ENCODE data around the gene SMAD2. TPM values are rescaled to one million over a fixed set of nuclear protein-coding genes. Genes with fewer than 3 reads are reported as not detected.
A peak's percentile ranks its signal among the peaks of the same experiment; 100 is the strongest.

SMAD2 gene
- total RNA-seq (132 TPM), polyA plus RNA-seq (37.0 TPM)
- long read RNA-seq, donor 1, full-length matches to known transcripts: 3 of 3 reads
- long read RNA-seq, donor 1, partial matches to known transcripts: 0 of 3 reads
- long read RNA-seq, donor 1, other reads (novel, unspliced or antisense): 0 of 3 reads
- long read RNA-seq, donor 2, full-length matches to known transcripts: 23 of 46 reads
- long read RNA-seq, donor 2, partial matches to known transcripts: 12 of 46 reads
- long read RNA-seq, donor 2, other reads (novel, unspliced or antisense): 11 of 46 reads
- long read RNA-seq, donor 3, full-length matches to known transcripts: 12 of 28 reads
- long read RNA-seq, donor 3, partial matches to known transcripts: 11 of 28 reads
- long read RNA-seq, donor 3, other reads (novel, unspliced or antisense): 5 of 28 reads
- long read RNA-seq, donor 4, full-length matches to known transcripts: 7 of 7 reads
- long read RNA-seq, donor 4, partial matches to known transcripts: 0 of 7 reads
- long read RNA-seq, donor 4, other reads (novel, unspliced or antisense): 0 of 7 reads
- long read RNA-seq, donor 5, full-length matches to known transcripts: 19 of 40 reads
- long read RNA-seq, donor 5, partial matches to known transcripts: 14 of 40 reads
- long read RNA-seq, donor 5, other reads (novel, unspliced or antisense): 7 of 40 reads
- long read RNA-seq, donor 6, full-length matches to known transcripts: 9 of 15 reads
- long read RNA-seq, donor 6, partial matches to known transcripts: 0 of 15 reads
- long read RNA-seq, donor 6, other reads (novel, unspliced or antisense): 6 of 15 reads
- long read RNA-seq, donor 7, full-length matches to known transcripts: 10 of 16 reads
- long read RNA-seq, donor 7, partial matches to known transcripts: 6 of 16 reads
- long read RNA-seq, donor 7, other reads (novel, unspliced or antisense): 0 of 16 reads
- long read RNA-seq, donor 8, full-length matches to known transcripts: 4 of 4 reads
- long read RNA-seq, donor 8, partial matches to known transcripts: 0 of 4 reads
- long read RNA-seq, donor 8, other reads (novel, unspliced or antisense): 0 of 4 reads
- long read RNA-seq, donor 9, full-length matches to known transcripts: 8 of 8 reads
- long read RNA-seq, donor 9, partial matches to known transcripts: 0 of 8 reads
- long read RNA-seq, donor 9, other reads (novel, unspliced or antisense): 0 of 8 reads
- long read RNA-seq, donor 10, full-length matches to known transcripts: 8 of 8 reads
- long read RNA-seq, donor 10, partial matches to known transcripts: 0 of 8 reads
- long read RNA-seq, donor 10, other reads (novel, unspliced or antisense): 0 of 8 reads

- H3K9me3 ChIP-seq (ENCODE audit: control insufficient read depth in 2 of 2, insufficient read depth in 1 of 2, low read length in 1 of 2): no peaks in the 10 kb centered on the region
- peak within 1 kb of the TSS; percentile 66 to 97 for H3K4me3 ChIP-seq (ENCODE audit: low read length in 2 of 2)
- peaks cover 25 to 32% of the 10 kb centered on the region in 2 donors for H3K4me1 ChIP-seq (ENCODE audit: control insufficient read depth in 2 of 2, insufficient read depth in 2 of 2, low read length in 2 of 2)
- DNase-seq (ENCODE audit: low read depth in 6 of 9, low spot score in 9 of 9): peak in 7 of 9 donors; percentile 63 to 90 (median 71)
- H3K27me3 ChIP-seq (ENCODE audit: control insufficient read depth in 2 of 2, insufficient read depth in 1 of 2, low read length in 1 of 2): no peaks in the 10 kb centered on the region
- under 1% methylated on average over 93 of the region's 93 CpGs for WGBS
- peak within 1 kb of the TSS; percentile 96 to 100 for H3K27ac ChIP-seq (ENCODE audit: low read depth in 1 of 2, low read length in 1 of 2)
- no peaks in the 10 kb centered on the region for H3K36me3 ChIP-seq (ENCODE audit: control insufficient read depth in 2 of 2, insufficient read depth in 2 of 2, low read length in 1 of 2)
These were observed at the start of gene SMAD2 for GRCh38 chr18:47930199-47930930. Gene SMAD2 (minus strand): TSS chr18:47930659. CDS start chr18:47896756, 33,903 bp downstream.

DNA sequence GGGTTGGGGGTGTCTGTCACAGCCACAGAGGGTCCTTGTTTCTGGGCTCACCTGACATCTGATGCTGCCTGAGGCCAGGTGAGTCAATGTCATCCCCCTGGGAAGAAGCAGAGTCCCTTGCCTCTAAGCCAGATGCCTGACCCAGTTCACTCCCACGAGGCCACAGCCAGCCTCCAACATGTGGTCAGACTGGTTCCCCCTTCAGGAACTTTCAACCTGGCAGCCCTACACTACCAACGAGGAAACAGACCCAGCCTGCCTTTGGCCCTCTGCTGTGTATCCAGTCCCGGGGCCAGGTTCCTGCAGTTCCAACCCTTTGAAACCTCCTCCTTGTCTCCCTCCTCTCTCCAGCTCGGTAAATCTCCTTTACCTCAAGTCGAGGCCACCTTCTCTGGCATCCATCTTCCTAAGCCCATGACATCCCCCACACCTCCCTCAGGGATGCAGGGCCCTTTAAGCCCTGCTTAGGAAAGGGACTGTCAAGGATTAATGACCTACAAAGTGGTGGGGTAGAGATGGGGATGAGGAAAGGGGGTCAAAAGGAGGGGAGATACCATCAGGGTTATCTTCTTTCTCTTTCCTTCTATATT, 49.2 kb upstream of the SMAD2 start:
- peaks cover 0 to 5% of the 10 kb centered on the region in 2 donors for H3K4me1 ChIP-seq (ENCODE audit: control insufficient read depth in 2 of 2, insufficient read depth in 2 of 2, low read length in 2 of 2)
- no peak overlapping the region for H3K4me3 ChIP-seq (ENCODE audit: low read length in 2 of 2)
- 80% methylated on average over 5 of the region's 5 CpGs for WGBS
- H3K27ac ChIP-seq (ENCODE audit: low read depth in 1 of 2, low read length in 1 of 2): no peak overlapping the region
- H3K27me3 ChIP-seq (ENCODE audit: control insufficient read depth in 2 of 2, insufficient read depth in 1 of 2, low read length in 1 of 2): no peaks in the 10 kb centered on the region
- no peak for DNase-seq (ENCODE audit: low read depth in 6 of 9, low spot score in 9 of 9)
- no peaks in the 10 kb centered on the region for H3K36me3 ChIP-seq (ENCODE audit: control insufficient read depth in 2 of 2, insufficient read depth in 2 of 2, low read length in 1 of 2)
- H3K9me3 ChIP-seq (ENCODE audit: control insufficient read depth in 2 of 2, insufficient read depth in 1 of 2, low read length in 1 of 2): no peaks in the 10 kb centered on the region

DNA sequence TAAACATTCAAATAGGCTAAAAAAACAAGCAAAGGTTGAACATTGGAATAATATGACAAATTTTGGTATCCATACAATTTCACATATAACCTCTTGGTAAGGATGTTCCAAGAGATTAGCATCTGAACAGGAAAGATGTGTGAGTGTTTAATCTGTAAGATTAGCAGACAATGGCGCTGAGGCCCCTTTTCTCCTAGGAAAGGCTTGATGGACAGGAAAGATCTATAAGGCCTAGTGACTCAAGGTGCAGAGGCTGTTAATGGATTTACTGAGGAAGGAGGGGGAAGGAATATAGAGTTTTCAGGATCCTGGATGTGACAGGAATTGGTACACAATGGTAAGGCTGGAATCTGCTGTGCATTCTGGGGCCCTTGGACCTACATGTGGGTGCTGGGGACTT, 48.1 kb upstream of the SMAD2 start:
- no peaks in the 10 kb centered on the region for H3K9me3 ChIP-seq (ENCODE audit: control insufficient read depth in 2 of 2, insufficient read depth in 1 of 2, low read length in 1 of 2)
- no peak overlapping the region for H3K4me3 ChIP-seq (ENCODE audit: low read length in 2 of 2)
- DNase-seq (ENCODE audit: low read depth in 6 of 9, low spot score in 9 of 9): no peak
- no peak overlapping the region for H3K27ac ChIP-seq (ENCODE audit: low read depth in 1 of 2, low read length in 1 of 2)
- 92% methylated on average over 1 of the region's 1 CpG for WGBS
- no peaks in the 10 kb centered on the region for H3K27me3 ChIP-seq (ENCODE audit: control insufficient read depth in 2 of 2, insufficient read depth in 1 of 2, low read length in 1 of 2)
- peaks cover 0 to 5% of the 10 kb centered on the region in 2 donors for H3K4me1 ChIP-seq (ENCODE audit: control insufficient read depth in 2 of 2, insufficient read depth in 2 of 2, low read length in 2 of 2)
- no peaks in the 10 kb centered on the region for H3K36me3 ChIP-seq (ENCODE audit: control insufficient read depth in 2 of 2, insufficient read depth in 2 of 2, low read length in 1 of 2)

DNA sequence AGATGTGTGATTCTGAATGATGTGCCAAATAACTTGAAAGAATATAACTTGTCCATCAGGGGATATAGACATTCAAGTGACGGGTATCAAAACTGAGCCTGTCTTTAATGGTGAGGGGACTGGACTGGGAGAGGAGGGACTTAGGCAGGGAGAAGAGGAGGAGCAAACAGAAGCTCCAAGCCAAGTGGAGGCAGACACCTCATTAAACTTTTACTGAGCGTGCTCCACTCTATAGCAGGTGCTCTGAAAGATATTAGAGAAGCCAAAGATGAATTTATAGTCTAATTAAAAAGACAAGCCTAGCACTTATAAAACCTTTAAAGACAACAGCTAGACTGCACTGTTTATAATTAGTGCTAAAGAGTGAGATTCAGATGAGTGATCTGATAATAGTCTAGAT, 47.7 kb upstream of the SMAD2 start:
- no peak overlapping the region for H3K27ac ChIP-seq (ENCODE audit: low read depth in 1 of 2, low read length in 1 of 2)
- H3K9me3 ChIP-seq (ENCODE audit: control insufficient read depth in 2 of 2, insufficient read depth in 1 of 2, low read length in 1 of 2): no peaks in the 10 kb centered on the region
- H3K4me3 ChIP-seq (ENCODE audit: low read length in 2 of 2): no peak overlapping the region
- H3K36me3 ChIP-seq (ENCODE audit: control insufficient read depth in 2 of 2, insufficient read depth in 2 of 2, low read length in 1 of 2): no peaks in the 10 kb centered on the region
- H3K27me3 ChIP-seq (ENCODE audit: control insufficient read depth in 2 of 2, insufficient read depth in 1 of 2, low read length in 1 of 2): no peaks in the 10 kb centered on the region
- WGBS: 96% methylated on average over 2 of the region's 2 CpGs
- DNase-seq (ENCODE audit: low read depth in 6 of 9, low spot score in 9 of 9): no peak
- H3K4me1 ChIP-seq (ENCODE audit: control insufficient read depth in 2 of 2, insufficient read depth in 2 of 2, low read length in 2 of 2): peaks cover 0 to 5% of the 10 kb centered on the region in 2 donors

DNA sequence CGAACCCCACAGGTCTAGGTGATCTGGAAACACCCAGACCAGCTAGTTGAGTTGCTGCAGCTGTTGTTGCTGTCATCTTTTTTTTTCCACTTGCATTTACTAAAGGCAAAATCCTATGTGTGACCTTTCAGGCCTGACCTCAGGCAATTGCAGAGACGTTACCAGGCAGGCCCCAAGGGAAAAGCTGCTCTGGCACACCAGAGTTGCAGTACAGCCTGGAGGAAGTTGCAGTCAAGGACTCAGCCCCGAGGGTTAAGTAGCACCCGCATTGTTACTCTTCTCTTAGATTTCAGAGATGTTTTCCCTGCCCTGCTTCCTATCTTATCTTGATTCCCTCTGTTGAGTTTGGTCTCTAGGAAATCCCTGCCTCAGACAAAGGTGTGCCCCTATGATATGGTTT, 45.2 kb upstream of the SMAD2 start:
- H3K27me3 ChIP-seq (ENCODE audit: control insufficient read depth in 2 of 2, insufficient read depth in 1 of 2, low read length in 1 of 2): no peaks in the 10 kb centered on the region
- DNase-seq (ENCODE audit: low read depth in 6 of 9, low spot score in 9 of 9): no peak
- no peaks in the 10 kb centered on the region for H3K36me3 ChIP-seq (ENCODE audit: control insufficient read depth in 2 of 2, insufficient read depth in 2 of 2, low read length in 1 of 2)
- no peaks in the 10 kb centered on the region for H3K9me3 ChIP-seq (ENCODE audit: control insufficient read depth in 2 of 2, insufficient read depth in 1 of 2, low read length in 1 of 2)
- H3K4me1 ChIP-seq (ENCODE audit: control insufficient read depth in 2 of 2, insufficient read depth in 2 of 2, low read length in 2 of 2): no peaks in the 10 kb centered on the region
- no peak overlapping the region for H3K4me3 ChIP-seq (ENCODE audit: low read length in 2 of 2)
- 96% methylated on average over 4 of the region's 4 CpGs for WGBS
- no peak overlapping the region for H3K27ac ChIP-seq (ENCODE audit: low read depth in 1 of 2, low read length in 1 of 2)

DNA sequence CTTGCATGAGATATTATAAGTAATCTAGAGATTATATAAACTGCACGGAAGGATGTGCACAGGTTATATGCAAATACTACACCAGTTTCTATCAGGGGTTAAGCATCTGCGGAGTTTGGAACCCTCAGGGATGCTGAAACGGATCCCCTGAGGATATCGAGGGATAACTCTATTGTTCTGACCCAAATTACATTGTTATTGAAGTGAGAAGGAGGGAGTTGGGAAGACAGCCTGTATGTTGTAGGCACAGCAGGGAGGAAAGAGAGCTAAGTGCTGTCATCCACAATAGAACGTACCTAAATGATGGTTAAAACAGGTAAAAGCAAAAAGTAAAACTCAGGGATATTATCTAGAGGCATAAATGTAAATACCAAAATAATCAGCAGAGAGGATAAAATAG, 44.6 kb upstream of the SMAD2 start:
- WGBS: 96% methylated on average over 5 of the region's 5 CpGs
- Histone ChIP-seq H3K4me1 (ENCODE audit: control insufficient read depth in 2 of 2, insufficient read depth in 2 of 2, low read length in 2 of 2) (no peaks in the 10 kb centered on the region), H3K36me3 (ENCODE audit: control insufficient read depth in 2 of 2, insufficient read depth in 2 of 2, low read length in 1 of 2) (no peaks in the 10 kb centered on the region), H3K4me3 (ENCODE audit: low read length in 2 of 2) (no peak overlapping the region), H3K27me3 (ENCODE audit: control insufficient read depth in 2 of 2, insufficient read depth in 1 of 2, low read length in 1 of 2) (no peaks in the 10 kb centered on the region), H3K9me3 (ENCODE audit: control insufficient read depth in 2 of 2, insufficient read depth in 1 of 2, low read length in 1 of 2) (no peaks in the 10 kb centered on the region), H3K27ac (ENCODE audit: low read depth in 1 of 2, low read length in 1 of 2) (no peak overlapping the region)
- no peak for DNase-seq (ENCODE audit: low read depth in 6 of 9, low spot score in 9 of 9)

DNA sequence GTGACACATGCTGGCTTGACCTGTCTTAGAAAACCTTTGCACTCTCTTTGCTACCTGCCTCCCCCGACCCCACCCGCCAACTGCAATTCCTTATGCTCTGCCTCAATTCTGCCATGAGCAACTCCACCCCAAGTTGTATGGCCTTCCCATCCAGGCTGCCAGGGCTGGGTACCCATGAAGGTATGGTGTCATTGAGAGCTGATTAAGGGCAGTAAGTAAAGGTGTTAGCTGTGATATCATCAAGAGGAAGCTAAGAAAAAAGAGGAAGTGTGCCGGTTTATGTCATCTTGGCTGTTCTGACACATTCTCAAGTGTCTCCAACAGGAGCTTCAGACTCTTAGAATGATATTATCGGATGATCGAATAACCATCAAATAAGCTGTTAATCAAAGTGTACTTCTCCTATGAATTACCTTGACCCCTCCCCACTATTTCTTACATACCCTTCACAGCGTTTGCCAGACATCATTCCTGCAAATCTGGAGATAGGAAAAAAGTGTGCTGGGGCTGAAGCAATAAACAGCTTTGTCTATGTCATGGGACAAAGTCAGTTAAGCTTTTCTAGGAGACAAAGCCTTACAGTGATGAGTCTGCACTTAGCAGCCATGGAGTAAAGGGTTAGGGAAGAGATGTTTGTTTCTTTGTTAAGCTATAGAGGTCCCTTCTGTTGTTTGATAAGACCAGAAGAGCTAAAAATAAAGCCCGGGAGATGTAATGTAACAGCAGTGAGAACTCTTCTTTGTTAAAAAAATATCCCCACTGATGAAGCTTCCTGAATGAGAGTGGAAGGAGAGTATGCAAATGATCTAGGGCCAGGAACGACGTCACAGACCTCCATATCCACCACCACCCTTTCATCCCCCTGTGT, 40.4 kb upstream of the SMAD2 start:
- peak in 1 of 9 donors; percentile 17 for DNase-seq (ENCODE audit: low read depth in 6 of 9, low spot score in 9 of 9)
- 73% methylated on average over 9 of the region's 9 CpGs for WGBS
- Histone ChIP-seq H3K27me3 (ENCODE audit: control insufficient read depth in 2 of 2, insufficient read depth in 1 of 2, low read length in 1 of 2) (no peaks in the 10 kb centered on the region), H3K27ac (ENCODE audit: low read depth in 1 of 2, low read length in 1 of 2) (no peak overlapping the region), H3K36me3 (ENCODE audit: control insufficient read depth in 2 of 2, insufficient read depth in 2 of 2, low read length in 1 of 2) (no peaks in the 10 kb centered on the region), H3K9me3 (ENCODE audit: control insufficient read depth in 2 of 2, insufficient read depth in 1 of 2, low read length in 1 of 2) (no peaks in the 10 kb centered on the region), H3K4me3 (ENCODE audit: low read length in 2 of 2) (no peak overlapping the region), H3K4me1 (ENCODE audit: control insufficient read depth in 2 of 2, insufficient read depth in 2 of 2, low read length in 2 of 2) (no peaks in the 10 kb centered on the region)
